Panc1 (cell line): ENCODE data around the gene ALDH1A3. TPM values are rescaled to one million over a fixed set of nuclear protein-coding genes. Genes with fewer than 3 reads are reported as not detected.

Source experiments
- ATAC-seq: fragments of 200-7000 bp; cut with Tn5 transposase; 2 replicates; pipeline ENCODE4 v1.9.1; 2020; ENCODE audit warnings: mild to moderate bottlenecking, moderate library complexity
- BruUV-seq: library from RNA; stranded (reverse); fragments of 400-500 nt; replicated peaks from 2 replicates; lab custom pipeline; 2021; lab: Mats Ljungman, UMichigan
- CTCF ChIA-PET: fragments of 300-600 bp; sonication (Branson Sonifier 250); formaldehyde crosslinking; loops from one replicate; lab custom pipeline; 2022; ENCODE audit warnings: antibody characterized with exemption; lab: Charles Lee
- POLR2A ChIA-PET: fragments of 300-600 bp; sonication (Branson Sonifier 250); formaldehyde crosslinking; loops from one replicate; lab custom pipeline; 2022; ENCODE audit warnings: antibody characterized with exemption; lab: Charles Lee
- DNase-seq: peaks from one replicate; pipeline ENCODE4 v3.0.0-alpha.2; 2010; ENCODE audit warnings: low read depth, low spot score
- H3K27ac ChIP-seq: 2 replicates; pipeline ENCODE4 v1.5.1; 2011; ENCODE audit warnings: mild to moderate bottlenecking, low read length, inconsistent platforms
- H3K27me3 ChIP-seq: fragments of 200-500 bp; sonication (Bioruptor generic); 2 replicates; pipeline ENCODE4 v1.6.0; 2014; ENCODE audit warnings: low read length, inconsistent platforms; ENCODE audit not compliant: control insufficient read depth, insufficient read depth
- H3K36me3 ChIP-seq: fragments of 200-500 bp; sonication (Bioruptor generic); 2 replicates; pipeline ENCODE4 v1.5.1; 2014; ENCODE audit warnings: inconsistent platforms, mild to moderate bottlenecking, low read length, moderate library complexity; ENCODE audit not compliant: control insufficient read depth, insufficient read depth
- H3K4me1 ChIP-seq: 2 replicates; pipeline ENCODE4 v1.5.1; 2011; ENCODE audit warnings: inconsistent platforms, mild to moderate bottlenecking, low read length, moderate library complexity; ENCODE audit not compliant: control insufficient read depth, insufficient read depth
- H3K4me3 ChIP-seq, 2 experiments: 2 replicates each; pipeline ENCODE4 v1.5.1; 2011 to 2012; ENCODE audit warnings: low read depth in 2 of 2, low read length in 2 of 2, mild to moderate bottlenecking in 2 of 2, inconsistent platforms in 1 of 2, moderate library complexity in 1 of 2
- H3K9me3 ChIP-seq: fragments of 200-500 bp; sonication (Bioruptor generic); 2 replicates; pipeline ENCODE4 v1.5.1; 2014; ENCODE audit warnings: low read depth, mild to moderate bottlenecking, inconsistent platforms, low read length, moderate library complexity; ENCODE audit not compliant: control insufficient read depth, insufficient read depth
- CTCF ChIP-seq: fragments of 450-650 bp; IDR thresholded peaks from 2 replicates; pipeline ENCODE4 v1.5.1; 2017; ENCODE audit warnings: mild to moderate bottlenecking
- POLR2AphosphoS5 ChIP-seq: IDR thresholded peaks from 2 replicates; pipeline ENCODE4 v1.6.1; 2012; ENCODE audit warnings: mild to moderate bottlenecking, low read depth, low read length, moderate library complexity
- REST ChIP-seq, 2 experiments: IDR thresholded peaks; 2 replicates each; pipeline ENCODE4 v1.6.1; 2011 to 2012; ENCODE audit warnings: low read depth in 2 of 2, control low read depth in 1 of 2, low read length in 1 of 2, mild to moderate bottlenecking in 1 of 2, moderate library complexity in 1 of 2; ENCODE audit not compliant: insufficient read depth in 1 of 2
- SIN3A ChIP-seq: IDR thresholded peaks from 2 replicates; pipeline ENCODE4 v1.6.1; 2012; ENCODE audit warnings: low read depth, mild to moderate bottlenecking, low read length, moderate library complexity, borderline replicate concordance; ENCODE audit not compliant: insufficient read depth
- TCF7L2 ChIP-seq: IDR thresholded peaks from 2 replicates; pipeline ENCODE4 v1.6.1; 2011; ENCODE audit warnings: mild to moderate bottlenecking, low read depth, low read length, inconsistent platforms
- in situ Hi-C: cut with HindIII; loops from 2 replicates; pipeline ENCODE4 v1.10.0; 2016; ENCODE audit warnings: low sequenced_read_pairs, low pct_unique_long_range_greater_than_20kb
- intact Hi-C: fragments of 100-400 bp; cut with micrococcal nuclease; formaldehyde crosslinking; loops from one replicate; pipeline ENCODE4 v1.10.0; 2022; ENCODE audit not compliant: unreplicated experiment
- total RNA-seq: library from RNA; stranded (reverse); gene quantifications from one replicate; pipeline ENCODE4 v1.2.1, GENCODE V29; 2021; ENCODE audit not compliant: unreplicated experiment

ALDH1A3 gene
- total RNA-seq, 1 experiment from 2014 or later = 143 TPM

GRCh38 chr15:100836501-100836900, 43.1 kb upstream of the ALDH1A3 start:
- intact Hi-C loops = no loop called here
- DNase-seq = no peak

GRCh38 chr15:100841426-100841825, 38.2 kb upstream of the ALDH1A3 start:
- Histone ChIP-seq H3K4me1 (no peaks in the 10 kb centered on the region), H3K36me3 (no peaks in the 10 kb centered on the region), H3K4me3 (no peak overlapping the region), H3K9me3 (0 out of 2 replicates have a peak, but pooled peaks cover 3% of the 10 kb centered on the region), H3K27me3 (no peaks in the 10 kb centered on the region), H3K27ac (no peak overlapping the region)
- ATAC-seq (no peak), DNase-seq (no peak)
- ChIA-PET POLR2A (no interaction called here), CTCF (no interaction called here)
- intact Hi-C loops (no loop called here), in situ Hi-C loops (no loop called here)
- TF ChIP-seq SIN3A (no peak), REST (IDR thresholded peaks at IDR 0.05; ENCODE audit: insufficient read depth in 1 of 2, low read depth in 2 of 2, low read length in 1 of 2) (no peak), CTCF (no peak), TCF7L2 (no peak), POLR2AphosphoS5 (no peak)
- BruUV-seq = no TSS peak

More at GRCh38 chr15:100836501-100836900, 43.1 kb upstream of the ALDH1A3 start:
- no peaks in the 10 kb centered on the region for H3K27me3 ChIP-seq
- in situ Hi-C loops = no loop called here
- H3K4me1 ChIP-seq = no peaks in the 10 kb centered on the region
- no peak overlapping the region for H3K4me3 ChIP-seq
- 0 out of 2 replicates have a peak, but pooled peaks cover 3% of the 10 kb centered on the region for H3K9me3 ChIP-seq
- no TSS peak for BruUV-seq
- POLR2A ChIA-PET = interaction anchor here (0.6 kb wide), 1 partner anchor 24 kb away, joined by 3 read pairs; no protein-coding TSS in a partner anchor
- H3K36me3 ChIP-seq = no peaks in the 10 kb centered on the region
- TF ChIP-seq CTCF (no peak), TCF7L2 (no peak), POLR2AphosphoS5 (no peak), SIN3A (no peak), REST (IDR thresholded peaks at IDR 0.05; ENCODE audit: insufficient read depth in 1 of 2, low read depth in 2 of 2, low read length in 1 of 2) (no peak)
- CTCF ChIA-PET = no interaction called here
- no peak for ATAC-seq
- no peak overlapping the region for H3K27ac ChIP-seq
